HepG2 (cell line): ENCODE results near the gene SUCLG2. TPM values are rescaled to one million over a fixed set of nuclear protein-coding genes. Genes with fewer than 3 reads are reported as not detected.

Source experiments
- ATAC-seq: fragments of 200-7000 bp; cut with Tn5 transposase; 3 replicates; pipeline ENCODE4 v1.9.1; 2020; ENCODE audit warnings: mild to moderate bottlenecking, moderate library complexity
- BruUV-seq: library from RNA; stranded (reverse); fragments of 400-500 nt; replicated peaks from 2 replicates; lab custom pipeline; 2021; lab: Mats Ljungman, UMichigan
- CTCF ChIA-PET: fragments of 300-600 bp; formaldehyde crosslinking; extraction: SDS; loops from one replicate; lab custom pipeline; 2021; ENCODE audit warnings: low total read pairs, inconsistent platforms, low intra/inter-chr PET ratio; lab: Yijun Ruan, JAX
- POLR2A ChIA-PET: fragments of 350-600 bp; sonication (Branson Sonifier 250); formaldehyde crosslinking; loops from one replicate; lab custom pipeline; 2020; ENCODE audit warnings: antibody characterized with exemption, inconsistent platforms; lab: Yijun Ruan, JAX
- DNase-seq: peaks from one replicate; pipeline ENCODE4 v3.0.0-alpha.2; 2015; ENCODE audit warnings: low spot score
- FAIRE-seq: peaks from 3 replicates; lab custom pipeline; 2011; peaks lifted over from hg19 to GRCh38; lab: Jason Lieb, UNC
- H2AFZ ChIP-seq: one replicate; pipeline ENCODE4 v1.6.1; 2011; ENCODE audit warnings: low read length, inconsistent platforms
- H3K27ac ChIP-seq: fragments of 300-600 bp; 3 replicates; pipeline ENCODE4 v1.8.0; 2011; ENCODE audit warnings: mixed run types, mild to moderate bottlenecking, mixed read lengths, low read length, inconsistent platforms; ENCODE audit not compliant: insufficient read depth; ENCODE audit errors: extremely low read length
- H3K27me3 ChIP-seq, 2 experiments: fragments of 200-600 bp in 1 of 2; 2 replicates in 1 of 2; 3 replicates in 1 of 2; pipeline versions ENCODE4 v1.6.0 to v1.8.0; 2011; ENCODE audit warnings: low read length in 2 of 2, mild to moderate bottlenecking in 2 of 2, moderate library complexity in 2 of 2, inconsistent platforms in 1 of 2; ENCODE audit not compliant: insufficient read depth in 2 of 2, control insufficient read depth in 1 of 2
- H3K36me3 ChIP-seq, 2 experiments: fragments of 200-600 bp in 1 of 2; replicated peaks in 1 of 2; 2 replicates in 1 of 2; 3 replicates in 1 of 2; pipeline versions ENCODE4 v1.5.1 to v1.8.0; 2011; ENCODE audit warnings: low read length in 2 of 2, inconsistent platforms in 1 of 2; ENCODE audit not compliant: insufficient read depth in 2 of 2, control insufficient read depth in 1 of 2
- H3K4me1 ChIP-seq: 2 replicates; pipeline ENCODE4 v1.5.1; 2012; ENCODE audit warnings: low read length, inconsistent platforms; ENCODE audit not compliant: insufficient read depth
- H3K4me2 ChIP-seq: 2 replicates; pipeline ENCODE4 v1.6.0; 2011; ENCODE audit warnings: low read depth, low read length, inconsistent platforms
- H3K4me3 ChIP-seq, 3 experiments: fragments of 200-600 bp in 1 of 3; sonication (generic), shearing (Covaris generic) in 1 of 3; replicated peaks in 1 of 3; 2 replicates each; pipeline ENCODE4 v1.5.1; 2011 to 2016; ENCODE audit warnings: low read length in 3 of 3, inconsistent platforms in 2 of 3, low read depth in 2 of 3, mild to moderate bottlenecking in 2 of 3, control low read depth in 1 of 3, mixed read lengths in 1 of 3; ENCODE audit not compliant: insufficient read depth in 1 of 3
- H3K79me2 ChIP-seq: one replicate; pipeline ENCODE4 v1.6.1; 2011; ENCODE audit warnings: low read length, inconsistent platforms; ENCODE audit not compliant: insufficient read depth
- H3K9ac ChIP-seq: 2 replicates; pipeline ENCODE4 v1.6.0; 2011; ENCODE audit warnings: mild to moderate bottlenecking, low read depth, low read length, inconsistent platforms; ENCODE audit not compliant: insufficient read depth
- H3K9me3 ChIP-seq: 2 replicates; pipeline ENCODE4 v1.5.1; 2012; ENCODE audit warnings: mild to moderate bottlenecking, low read length
- H4K20me1 ChIP-seq: 2 replicates; pipeline ENCODE4 v1.6.0; 2011; ENCODE audit warnings: inconsistent platforms, mild to moderate bottlenecking, low read length, moderate library complexity; ENCODE audit not compliant: insufficient read depth
- FOXP1 ChIP-seq, 2 experiments: fragments of 450-650 bp in 1 of 2; IDR thresholded peaks; 2 replicates each; pipeline ENCODE4 v1.6.1; 2017 to 2018; ENCODE audit warnings: antibody characterized with exemption in 1 of 2
- HNF4G ChIP-seq, 2 experiments: sonication (generic) in 1 of 2; formaldehyde crosslinking in 1 of 2; IDR thresholded peaks; 2 replicates each; pipeline versions ENCODE4 v1.4.0 to v1.6.1; 2011 to 2020; ENCODE audit warnings: borderline replicate concordance in 2 of 2, low read depth in 2 of 2, mild to moderate bottlenecking in 2 of 2, low read length in 1 of 2, missing genetic modification reagents in 1 of 2, moderate library complexity in 1 of 2
- NCOR1 ChIP-seq: fragments of 200-600 bp; sonication (generic); IDR thresholded peaks from 2 replicates; pipeline ENCODE4 v1.7.0; 2017; ENCODE audit warnings: antibody characterized with exemption, low read length, borderline replicate concordance
- RAD21 ChIP-seq: fragments of 450-650 bp; formaldehyde crosslinking; IDR thresholded peaks from 2 replicates; pipeline ENCODE4 v1.5.0; 2020; ENCODE audit warnings: mild to moderate bottlenecking
- RBAK ChIP-seq: sonication (generic); formaldehyde crosslinking; IDR thresholded peaks from 2 replicates; pipeline ENCODE4 v1.5.1; 2020; ENCODE audit warnings: mild to moderate bottlenecking, missing genetic modification reagents
- SMC3 ChIP-seq: IDR thresholded peaks from 2 replicates; pipeline ENCODE4 v1.6.1; 2011; ENCODE audit warnings: low read length, improper control_type of control experiment
- SOX6 ChIP-seq, 2 experiments: fragments of 450-650 bp in 1 of 2; sonication (generic) in 1 of 2; formaldehyde crosslinking in 1 of 2; IDR thresholded peaks; 2 replicates each; pipeline versions ENCODE4 v1.4.0 to v1.6.1; 2017 to 2020; ENCODE audit warnings: antibody characterized with exemption in 1 of 2, mild to moderate bottlenecking in 1 of 2, missing genetic modification reagents in 1 of 2
- STAG1 ChIP-seq: sonication (generic); formaldehyde crosslinking; IDR thresholded peaks from 2 replicates; pipeline ENCODE4 v1.4.0; 2020; ENCODE audit warnings: missing genetic modification reagents
- ZNF580 ChIP-seq: IDR thresholded peaks from 2 replicates; pipeline ENCODE4 v1.6.1; 2016; ENCODE audit warnings: low read depth, borderline replicate concordance
- WGBS: methylation state at CpG from one replicate; pipeline ENCODE4 v1.1.6; 2017; ENCODE audit warnings: low lambda C conversion rate; 5-methylcytosine and 5-hydroxymethylcytosine counted together
- in situ Hi-C: cut with HindIII; loops from 2 replicates; pipeline ENCODE4 v1.10.0; 2017; ENCODE audit warnings: low pct_unique_long_range_greater_than_20kb; ENCODE audit not compliant: extremely low pct_ligation_motif_present
- intact Hi-C: fragments of 100-400 bp; cut with micrococcal nuclease; formaldehyde crosslinking; loops from one replicate; pipeline ENCODE4 v1.10.0; 2022; ENCODE audit not compliant: unreplicated experiment
- polyA plus RNA-seq, 8 experiments: library from polyadenylated mRNA; depleted of rRNA in 3 of 8; stranded (reverse) in 7 of 8; unstranded in 1 of 8; fragments of >200 nt; fragmentation: Illumina TruSeq in 4 of 8; extraction: Trizol in 4 of 8; gene quantifications; 2 replicates each; pipeline versions ENCODE4 v1.2.1 to v1.2.3, GENCODE V29; 2011 to 2016; ENCODE audit warnings: low read depth in 4 of 8, missing spikeins in 1 of 8, mixed read lengths in 1 of 8; ENCODE audit not compliant: insufficient read depth in 1 of 8
- total RNA-seq, 5 experiments: library from RNA; depleted of rRNA; stranded (reverse); fragments of >200 nt; fragmentation: Illumina TruSeq; extraction: Trizol; gene quantifications; 2 replicates each; pipeline ENCODE4 v1.2.3, GENCODE V29; 2016; ENCODE audit warnings: low read depth in 1 of 5
- TF ChIP-seq, protein P1 (sequence below): sonication (generic); formaldehyde crosslinking; IDR thresholded peaks from 2 replicates; pipeline ENCODE4 v1.5.0; 2020; ENCODE audit warnings: mild to moderate bottlenecking, missing genetic modification reagents, moderate library complexity

The SUCLG2 gene
- total and polyA plus RNA-seq, 2 of the 13 experiments (the other 11 are each of a cell fraction or from before 2014, with no cell fraction given): 21.4 to 64.9 TPM

GRCh38 chr3:67595424-67595823, 59.0 kb downstream of the SUCLG2 start (continued):
- TF ChIP-seq SOX6 (IDR thresholded peaks at IDR 0.05) (no peak), SOX6 (CRISPR knock-in tag; IDR thresholded peaks at IDR 0.05) (peak; percentile 53), NCOR1 (peak; percentile 73; the same call in 1 of the 2 replicates), FOXP1 (IDR thresholded peaks at IDR 0.05) (no peak), FOXP1 (CRISPR knock-in tag; IDR thresholded peaks at IDR 0.05) (peak; percentile 24; the same call in 1 of the 2 replicates), HNF4G (IDR thresholded peaks at IDR 0.05; ENCODE audit: borderline replicate concordance, low read depth, low read length) (peak; percentile 50; the same call in 1 of the 2 replicates), HNF4G (CRISPR knock-in tag; IDR thresholded peaks at IDR 0.05; ENCODE audit: borderline replicate concordance, low read depth) (no peak)

GRCh38 chr3:67593761-67594234, 60.6 kb downstream of the SUCLG2 start:
- POLR2A ChIA-PET: interaction anchor here (1.8 kb wide), 1 partner anchor 61 kb away, joined by 5 read pairs; no protein-coding TSS in a partner anchor

More at GRCh38 chr3:67593761-67594234, 60.6 kb downstream of the SUCLG2 start:
- H3K4me3 ChIP-seq: no peak overlapping the region
- peak; percentile 41 for TF ChIP-seq RAD21 (CRISPR knock-in tag)
- TF ChIP-seq ZNF580: no peak
- TF ChIP-seq SMC3: peak; percentile 41; the same call in 1 of the 2 replicates
- TF ChIP-seq STAG1 (CRISPR knock-in tag): peak; percentile 71
- TF ChIP-seq, protein P1, sequence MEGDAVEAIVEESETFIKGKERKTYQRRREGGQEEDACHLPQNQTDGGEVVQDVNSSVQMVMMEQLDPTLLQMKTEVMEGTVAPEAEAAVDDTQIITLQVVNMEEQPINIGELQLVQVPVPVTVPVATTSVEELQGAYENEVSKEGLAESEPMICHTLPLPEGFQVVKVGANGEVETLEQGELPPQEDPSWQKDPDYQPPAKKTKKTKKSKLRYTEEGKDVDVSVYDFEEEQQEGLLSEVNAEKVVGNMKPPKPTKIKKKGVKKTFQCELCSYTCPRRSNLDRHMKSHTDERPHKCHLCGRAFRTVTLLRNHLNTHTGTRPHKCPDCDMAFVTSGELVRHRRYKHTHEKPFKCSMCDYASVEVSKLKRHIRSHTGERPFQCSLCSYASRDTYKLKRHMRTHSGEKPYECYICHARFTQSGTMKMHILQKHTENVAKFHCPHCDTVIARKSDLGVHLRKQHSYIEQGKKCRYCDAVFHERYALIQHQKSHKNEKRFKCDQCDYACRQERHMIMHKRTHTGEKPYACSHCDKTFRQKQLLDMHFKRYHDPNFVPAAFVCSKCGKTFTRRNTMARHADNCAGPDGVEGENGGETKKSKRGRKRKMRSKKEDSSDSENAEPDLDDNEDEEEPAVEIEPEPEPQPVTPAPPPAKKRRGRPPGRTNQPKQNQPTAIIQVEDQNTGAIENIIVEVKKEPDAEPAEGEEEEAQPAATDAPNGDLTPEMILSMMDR (CRISPR knock-in tag): peak; percentile 38
- peak; percentile 74; the same call in 1 of the 2 replicates for TF ChIP-seq RBAK (CRISPR knock-in tag)
- CTCF ChIA-PET: interaction anchor here (1.3 kb wide), 1 partner anchor 197 kb away, joined by 5 read pairs; no protein-coding TSS in a partner anchor
- peaks cover 29% of the 10 kb centered on the region for H3K4me1 ChIP-seq
- DNase-seq (peak; percentile 14), ATAC-seq (peak; percentile 88), FAIRE-seq (no peak)
- peaks cover 0 to 2% of the 10 kb centered on the region in 2 experiments; a peak in 2 of 5 replicates for H3K36me3 ChIP-seq
- H2AFZ ChIP-seq: no peak overlapping the region
- H3K9ac ChIP-seq: no peak overlapping the region
- WGBS: 89% methylated on average over 3 of the region's 4 CpGs
- no peak overlapping the region for H3K27ac ChIP-seq
- H3K79me2 ChIP-seq: no peaks in the 10 kb centered on the region
- in situ Hi-C loops (loop anchor here (25.0 kb wide), 1 partner anchor 194 kb away; no protein-coding TSS in a partner anchor), intact Hi-C loops (loop anchor here (1.0 to 10.0 kb wide), 3 partner anchors 59 to 271 kb away; partner anchors contain the start of gene SUCLG2)
- H4K20me1 ChIP-seq: no peaks in the 10 kb centered on the region
- H3K4me2 ChIP-seq: no peak overlapping the region
- no TSS peak for BruUV-seq
- no peaks in the 10 kb centered on the region for H3K27me3 ChIP-seq
- no peaks in the 10 kb centered on the region for H3K9me3 ChIP-seq
